OCI-M1 (cell line): ENCODE results near the gene FGF8.
"Not testable (repeated sequence)": the region's sequence is repeated elsewhere in the genome, so short reads cannot be mapped to it uniquely, and the experiment has no call there.

Experiments
- DNase-seq: peaks from one replicate; lab custom pipeline; 2025; lab: John Stamatoyannopoulos, UW

Gene FGF8, protein sequence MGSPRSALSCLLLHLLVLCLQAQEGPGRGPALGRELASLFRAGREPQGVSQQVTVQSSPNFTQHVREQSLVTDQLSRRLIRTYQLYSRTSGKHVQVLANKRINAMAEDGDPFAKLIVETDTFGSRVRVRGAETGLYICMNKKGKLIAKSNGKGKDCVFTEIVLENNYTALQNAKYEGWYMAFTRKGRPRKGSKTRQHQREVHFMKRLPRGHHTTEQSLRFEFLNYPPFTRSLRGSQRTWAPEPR

DNA sequence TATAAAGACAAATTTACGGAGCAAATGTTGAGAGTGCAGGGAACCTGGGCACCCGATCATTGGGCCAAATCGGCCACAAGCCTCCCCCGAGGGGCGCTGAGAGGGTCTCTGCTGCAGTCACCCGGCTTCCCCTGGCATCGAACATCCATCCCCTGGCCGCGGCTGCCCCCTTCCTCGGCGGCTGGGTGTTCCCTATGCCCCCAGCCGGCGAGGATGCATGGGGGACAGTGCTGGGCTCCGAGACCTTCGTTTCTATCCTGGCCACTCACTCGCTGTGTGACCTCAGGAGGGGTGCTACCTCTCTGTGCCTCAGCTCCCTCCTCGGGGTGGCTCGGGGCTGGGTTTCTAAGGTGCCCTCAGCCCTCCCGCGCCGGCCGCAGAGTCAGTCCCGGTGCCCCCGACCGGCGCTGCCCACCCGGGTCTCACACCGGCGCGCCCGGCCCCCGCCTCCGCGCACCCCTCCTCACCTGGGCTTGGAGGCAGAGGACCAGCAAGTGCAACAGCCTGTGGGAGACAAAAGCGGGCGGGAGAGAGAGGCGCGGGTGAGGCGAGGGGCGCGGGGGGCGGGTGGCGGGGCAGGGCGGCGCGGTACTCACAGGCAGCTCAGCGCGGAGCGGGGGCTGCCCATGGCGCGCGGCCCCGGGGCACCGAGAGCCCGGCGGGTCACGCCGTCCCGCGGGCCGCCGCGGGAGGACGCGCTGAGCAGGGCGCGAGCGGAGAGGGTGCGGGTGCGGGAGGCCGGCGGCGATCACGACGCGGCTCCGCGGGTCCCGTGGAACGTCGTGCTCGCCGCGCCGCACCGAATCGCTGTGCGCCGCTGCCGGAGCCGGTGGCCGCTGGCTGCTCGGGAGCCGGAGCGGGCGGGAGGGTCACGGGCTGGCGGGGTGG lies at the start of gene FGF8:
FGF8 (minus strand) TSS at position 842 of the 888 bp plus-strand sequence; CDS start at position 628, 214 bp downstream.
- no peak for DNase-seq

DNA sequence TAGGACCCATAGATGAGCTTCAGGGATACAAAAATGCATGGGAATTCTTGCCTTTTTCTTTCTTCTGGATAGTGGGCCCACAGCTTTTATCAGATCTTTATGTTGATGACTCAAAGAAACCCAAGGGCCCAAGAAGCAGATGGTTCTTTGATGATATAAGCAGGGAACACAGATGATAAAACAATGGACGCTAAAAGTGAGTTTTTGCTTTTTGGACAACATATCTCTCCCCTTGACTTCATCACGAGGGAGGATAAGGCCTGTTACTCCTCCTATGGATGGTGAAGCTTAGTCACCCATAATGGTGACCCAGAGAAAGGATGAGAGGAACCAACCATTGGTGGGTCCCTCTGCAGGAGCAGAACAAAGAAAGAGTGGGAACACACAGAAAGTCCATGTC lies 48.8 kb upstream of the FGF8 start:
- DNase-seq: peak; percentile 82

GRCh38 chr10:101818872-101819633 lies 43.1 kb upstream of the FGF8 start:
- DNase-seq: no peak

DNA sequence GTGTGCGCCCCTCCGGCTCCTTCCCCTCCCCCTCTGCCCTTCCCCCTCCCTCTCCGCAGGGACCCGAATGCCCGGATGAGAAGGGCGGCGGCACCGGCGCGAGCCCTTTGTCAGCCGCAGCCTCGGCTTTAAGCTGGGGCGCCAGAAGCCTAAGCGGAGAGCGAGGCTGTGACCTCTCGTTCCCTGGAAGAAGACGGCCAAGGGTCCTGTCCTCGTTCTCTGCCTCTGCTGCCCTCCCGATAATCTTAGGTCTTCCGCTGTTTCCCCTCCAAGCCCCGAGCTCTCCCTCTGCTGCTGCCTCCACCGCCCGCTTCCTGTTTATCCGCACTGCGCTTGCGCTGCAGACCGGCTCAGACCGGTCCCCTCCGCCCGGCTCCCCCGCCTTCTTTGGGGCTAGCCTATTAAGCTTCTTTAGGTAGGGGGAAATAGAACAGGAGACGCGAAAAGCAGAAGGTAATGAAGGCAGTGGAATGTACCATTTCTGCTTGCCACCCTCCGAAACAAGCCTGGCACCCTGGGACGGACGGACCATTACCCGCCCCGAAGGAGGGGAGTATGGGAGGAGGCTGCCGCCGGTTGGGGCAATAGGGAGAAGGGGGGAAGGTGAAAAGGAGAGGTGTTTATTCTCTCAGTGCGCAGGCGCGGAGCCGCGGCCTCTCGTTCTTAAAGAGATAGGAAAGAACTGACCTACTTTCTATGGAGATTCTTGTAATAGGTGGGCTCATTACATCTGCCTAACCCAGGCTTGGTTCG lies 42.4 kb upstream of the FGF8 start, which contains the start of gene OGA:
OGA (minus strand) TSS at position 326 of the 753 bp plus-strand sequence. CDS start 422 bp downstream, outside the sequence.
- peak; percentile 100 for DNase-seq

DNA sequence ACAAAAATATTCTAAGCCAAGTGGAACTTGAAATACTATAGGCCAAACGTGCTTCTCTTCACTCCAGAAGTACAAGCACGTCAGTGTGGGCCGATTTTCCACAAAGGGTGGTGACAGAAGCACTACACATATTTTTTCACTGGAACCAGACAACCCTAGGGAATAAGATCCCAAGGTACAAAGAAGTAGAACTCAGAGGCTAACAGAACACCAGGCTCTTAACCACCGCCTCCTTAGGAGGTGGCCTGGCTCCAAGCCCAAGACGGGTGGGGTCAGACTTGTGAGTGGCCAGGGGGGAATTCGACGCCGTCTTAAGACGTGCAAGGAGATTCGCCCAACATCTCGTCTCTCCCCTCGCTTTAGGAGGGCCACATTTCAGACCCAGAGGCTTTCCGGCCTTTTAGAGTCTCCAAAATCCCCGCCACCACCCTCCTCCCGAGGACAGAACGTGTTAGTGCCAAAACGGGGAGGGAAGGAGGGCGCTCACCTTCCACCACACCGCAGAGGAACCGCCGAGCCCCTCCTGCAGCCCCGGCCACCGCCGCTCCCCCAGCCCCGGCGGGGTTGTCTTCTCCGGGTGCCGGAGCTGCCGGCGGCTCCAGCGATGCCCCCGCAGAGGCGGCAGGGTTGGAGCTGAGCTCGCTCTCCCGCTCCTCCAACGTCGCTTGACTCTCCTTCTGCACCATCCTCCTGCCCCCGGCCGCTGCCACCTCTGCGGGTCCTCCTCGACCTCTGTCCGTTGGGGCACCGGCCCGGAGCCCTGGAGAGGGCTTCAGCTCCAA lies 41.6 kb upstream of the FGF8 start:
- DNase-seq: peak; percentile 91

GRCh38 chr10:101816913-101817336 lies 41.0 kb upstream of the FGF8 start:
- no peak for DNase-seq

DNA sequence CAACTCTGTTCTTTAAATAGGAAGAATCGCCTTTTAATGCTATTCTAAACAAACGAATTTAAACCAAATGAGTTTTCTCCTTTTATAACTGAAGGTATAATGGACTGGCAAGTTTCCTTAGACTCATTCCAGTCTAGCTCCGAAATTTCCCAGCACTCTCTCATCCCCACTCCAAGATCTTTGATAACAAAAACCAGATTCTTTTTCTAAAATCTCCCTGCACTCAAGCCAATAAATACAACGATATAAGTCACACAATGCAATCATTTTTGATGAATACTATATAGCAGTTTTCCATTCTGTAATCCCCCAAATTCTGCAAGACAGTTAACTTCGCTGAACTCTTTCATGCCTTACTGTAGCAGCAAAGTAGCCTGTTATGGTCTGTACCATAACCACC lies 40.5 kb upstream of the FGF8 start:
- DNase-seq: no peak

DNA sequence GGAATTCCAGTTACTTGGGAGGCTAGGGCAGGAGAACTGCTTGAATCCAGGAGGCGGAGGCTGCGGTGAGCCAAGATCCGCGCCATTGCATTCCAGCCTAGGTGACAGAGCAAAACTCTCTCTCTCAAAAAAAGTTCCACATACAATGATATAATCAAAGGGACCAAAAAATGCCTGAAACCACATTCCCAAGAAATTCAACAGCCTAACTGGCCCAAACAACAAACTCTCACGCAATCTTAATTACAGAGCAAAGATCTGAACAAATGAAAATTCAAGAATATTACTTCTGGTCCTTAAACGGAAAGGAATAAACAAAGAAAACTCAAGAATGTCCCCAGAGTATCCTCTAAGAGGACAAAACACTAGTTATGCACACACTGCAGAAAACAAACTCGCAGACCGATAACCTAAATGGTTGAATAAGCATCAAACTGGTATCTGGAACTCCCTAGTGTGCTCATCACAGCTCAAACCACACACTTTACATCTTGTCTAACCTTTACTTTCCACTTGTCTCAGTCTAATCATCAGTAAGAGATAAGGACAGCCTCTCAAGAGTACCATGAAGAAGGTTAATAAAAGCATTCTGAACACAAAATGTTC lies 38.7 kb upstream of the FGF8 start:
- DNase-seq: peak; percentile 43

DNA sequence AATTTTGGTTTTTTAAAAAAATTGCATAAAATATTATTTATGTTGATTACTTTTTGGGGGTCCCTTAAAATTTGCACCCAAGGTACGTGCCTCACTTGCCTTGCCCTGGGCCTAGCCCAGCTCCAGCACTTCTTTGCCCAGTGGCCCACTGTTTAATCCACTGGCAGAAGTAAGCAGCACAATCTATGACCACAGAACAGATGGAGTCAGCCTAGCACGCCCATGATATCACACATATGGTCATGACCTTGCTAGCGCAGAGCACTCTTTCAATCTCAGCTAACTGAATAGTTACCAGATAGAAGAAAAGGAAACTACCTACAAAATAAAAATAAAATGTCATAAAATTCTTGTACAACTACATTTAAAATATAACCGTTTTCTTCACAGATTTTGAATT lies 36.7 kb upstream of the FGF8 start:
- DNase-seq: no peak

DNA sequence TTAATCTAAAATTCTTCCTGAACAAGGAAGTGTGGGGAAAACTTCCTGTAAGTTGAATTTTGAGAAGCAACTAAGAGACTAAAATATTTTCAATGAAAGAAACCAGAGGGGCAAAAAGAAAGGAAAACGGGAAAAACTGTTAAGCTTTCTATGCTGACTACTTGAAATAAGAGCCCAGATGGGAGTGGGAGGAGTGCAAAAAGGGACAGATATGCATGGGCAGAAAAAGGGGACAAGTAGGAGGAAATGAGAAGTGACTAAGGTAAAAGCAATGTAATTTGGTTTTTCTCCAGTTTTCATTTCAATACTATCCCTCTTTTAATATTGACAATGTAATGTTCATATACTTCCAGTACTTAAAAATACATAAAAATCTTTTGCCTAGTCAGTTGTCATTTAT lies 31.2 kb upstream of the FGF8 start:
- DNase-seq: no peak

- DNase-seq: no peak
Measured at GRCh38 chr10:101803511-101803910, 27.6 kb upstream of the FGF8 start.

DNA sequence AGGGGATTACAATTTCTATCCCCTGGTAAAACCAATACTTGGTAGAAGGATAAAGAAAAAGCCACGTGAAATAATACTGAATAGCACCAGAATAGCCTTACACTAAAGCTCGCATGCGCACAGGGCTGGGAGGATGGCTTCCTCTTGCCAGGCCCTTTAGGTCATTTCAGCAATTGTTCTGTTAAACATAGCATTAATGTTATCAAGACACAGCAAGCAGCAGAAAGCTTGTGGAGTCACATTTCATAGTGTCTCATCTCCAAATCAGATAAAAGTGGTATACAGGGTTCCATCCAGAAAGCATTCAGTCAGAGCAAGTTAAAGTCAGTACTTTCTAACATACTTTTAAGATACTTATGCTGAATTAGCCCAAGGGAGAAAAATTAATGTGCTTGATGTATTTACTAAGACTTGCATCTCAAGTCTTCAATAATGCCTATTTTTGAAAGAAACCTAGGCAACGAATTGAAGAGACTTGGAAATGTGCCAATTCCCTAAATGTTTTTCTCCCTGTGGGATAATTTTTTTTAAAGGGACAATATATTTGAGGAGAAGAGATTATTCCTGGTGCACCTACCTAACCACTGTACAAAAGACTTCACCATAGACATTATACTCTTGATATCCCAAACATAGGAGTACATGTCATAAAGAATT lies 21.6 kb upstream of the FGF8 start:
- peak; percentile 90 for DNase-seq

DNA sequence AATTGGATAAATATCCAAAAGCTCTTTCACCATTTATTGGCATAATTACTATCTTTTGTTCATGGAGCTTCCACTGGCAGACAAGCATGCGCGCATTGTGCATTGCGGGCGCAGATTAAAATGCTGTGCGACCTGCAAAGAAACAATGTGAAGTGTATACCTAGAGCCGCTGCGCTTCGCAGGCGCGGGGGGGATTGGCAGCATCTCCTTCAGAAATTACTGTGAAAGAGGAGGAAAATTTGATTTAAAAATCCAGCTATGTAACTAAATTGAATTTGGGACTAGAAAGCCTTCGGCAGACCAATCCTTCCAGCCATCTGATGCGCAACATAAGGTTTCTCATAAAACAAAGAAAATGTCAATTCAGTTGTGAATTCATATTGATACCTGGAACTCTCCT lies 17.6 kb upstream of the FGF8 start:
- no peak for DNase-seq

DNA sequence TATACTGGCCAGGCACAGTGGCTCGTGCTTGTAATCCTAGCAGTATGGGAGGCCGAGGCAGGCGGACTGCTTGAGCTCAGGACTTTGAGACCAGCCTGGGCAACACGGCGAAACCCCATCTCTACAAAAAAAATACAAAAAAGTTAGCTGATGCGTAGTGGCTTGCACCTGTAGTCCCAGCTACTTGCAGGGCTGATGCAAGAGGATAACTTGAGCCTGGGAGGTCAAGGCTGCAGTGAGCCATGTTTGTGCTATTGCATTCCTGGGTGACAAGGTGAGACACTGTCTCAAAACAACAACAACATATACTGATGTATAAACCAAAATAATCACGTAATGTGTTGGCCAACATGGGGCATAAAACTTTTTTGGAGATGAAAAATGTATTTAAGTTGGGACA lies 13.8 kb upstream of the FGF8 start:
- DNase-seq: no peak

DNA sequence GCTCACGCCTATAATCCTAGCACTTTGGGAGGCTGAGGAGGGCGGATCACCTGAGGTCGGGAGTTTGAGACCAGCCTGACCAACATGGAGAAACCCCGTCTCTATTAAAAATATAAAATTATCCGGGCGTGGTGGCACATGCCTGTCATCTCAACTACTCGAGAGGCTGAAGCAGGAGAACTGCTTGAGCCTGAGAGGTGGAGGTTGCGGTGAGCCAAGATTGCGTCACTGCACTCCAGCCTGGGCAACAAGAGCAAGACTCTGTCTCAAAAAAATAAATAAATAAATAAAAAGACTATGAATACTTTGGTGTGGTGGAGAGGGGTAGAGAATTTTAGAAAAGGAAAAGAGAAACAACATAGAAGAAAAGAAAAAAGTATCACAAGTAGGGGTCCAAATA lies 13.3 kb upstream of the FGF8 start:
- not testable (repeated sequence) for DNase-seq

GRCh38 chr10:101785801-101786200 lies 9.9 kb upstream of the FGF8 start:
- no peak for DNase-seq

DNA sequence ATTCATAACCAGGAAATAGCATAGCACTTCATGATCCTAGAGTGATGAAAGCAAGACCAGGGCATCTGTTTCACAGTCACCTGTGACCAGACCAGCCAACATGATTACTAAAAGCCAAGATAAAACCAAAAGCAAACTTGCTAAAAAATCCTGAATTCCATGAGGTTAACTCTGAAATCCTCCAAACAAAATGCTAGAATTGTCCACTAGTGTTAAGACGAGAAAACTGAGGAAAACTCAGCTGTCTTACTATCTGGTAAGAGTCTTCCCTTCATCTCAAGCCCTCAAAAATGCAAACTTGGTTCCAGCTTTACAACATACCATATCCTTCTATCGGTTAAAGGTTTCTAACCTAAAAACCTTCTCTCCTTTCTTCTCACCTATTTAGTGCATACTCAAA lies 8.6 kb upstream of the FGF8 start:
- DNase-seq: peak; percentile 37

DNA sequence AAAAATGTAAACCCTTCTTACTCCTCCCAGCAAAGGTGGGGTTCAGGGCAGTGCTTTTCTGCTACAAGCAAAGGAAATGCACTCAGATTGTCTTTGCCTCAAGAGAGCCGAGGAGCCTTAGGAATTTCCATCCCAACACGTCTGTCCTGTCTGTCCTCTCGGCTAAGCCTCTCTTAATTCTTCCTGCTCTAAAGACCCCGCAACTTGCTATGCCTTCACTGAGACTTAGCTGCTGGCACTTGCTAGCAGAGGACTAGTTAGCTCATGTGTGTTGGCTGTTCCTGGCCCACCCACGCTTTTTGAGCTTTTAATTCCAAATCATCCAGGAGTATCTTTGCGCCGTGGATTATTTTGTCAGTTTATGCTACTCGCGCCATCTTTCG lies 7.8 kb upstream of the FGF8 start:
- DNase-seq: peak; percentile 67

DNA sequence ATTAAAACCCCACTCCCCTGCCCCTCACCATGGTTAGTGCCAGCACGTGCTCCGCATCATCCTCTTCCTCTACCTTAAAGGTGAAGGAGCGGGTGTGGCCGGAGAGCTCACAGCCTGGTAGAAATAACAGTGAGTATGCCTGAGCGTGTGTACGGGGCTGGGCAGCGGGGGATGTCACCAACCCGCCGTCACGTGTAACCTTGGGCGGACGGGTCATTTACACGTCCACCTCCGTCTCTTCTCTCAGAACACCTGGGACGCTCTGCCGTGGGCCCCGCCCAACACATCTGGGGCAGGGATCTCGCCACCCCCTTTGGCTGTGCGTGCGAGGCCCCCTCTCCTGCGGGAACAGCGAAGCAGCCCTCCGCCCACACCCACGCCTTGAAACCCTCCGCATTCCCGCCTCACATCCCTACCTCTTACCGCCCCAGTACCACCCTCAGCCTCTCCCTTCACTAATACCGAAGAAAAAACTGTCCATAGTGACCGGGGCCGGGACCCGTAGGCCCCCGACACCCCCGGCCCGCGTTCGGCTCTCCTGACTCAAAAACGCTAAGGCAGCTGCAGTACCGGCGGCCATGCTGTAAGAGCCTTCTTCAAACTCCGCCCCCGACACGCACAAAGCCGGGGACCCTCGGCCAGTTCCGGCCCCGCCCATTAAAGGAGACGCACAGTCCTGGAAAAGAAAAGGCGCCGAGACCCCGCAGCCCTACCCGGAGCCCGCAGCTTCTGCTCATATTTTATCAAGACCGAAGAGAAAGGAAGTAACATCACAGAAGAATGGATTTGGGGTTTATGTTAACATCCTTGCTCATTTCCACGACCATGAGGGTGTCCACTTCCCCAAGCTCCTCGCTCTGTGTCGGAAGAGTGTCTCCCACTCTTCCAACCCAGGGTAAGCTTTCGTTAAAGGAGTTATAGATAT lies 7.2 kb upstream of the FGF8 start, which contains the start of gene NPM3:
NPM3 (minus strand) TSS at position 636 of the 925 bp plus-strand sequence; CDS start at position 580, 56 bp downstream.
- DNase-seq: peak; percentile 95
